GM12891 (cell line): ENCODE measurements around the gene PASK.

Source experiments
- POLR2A ChIP-seq: IDR thresholded peaks from 2 replicates; pipeline ENCODE4 v1.6.1; 2011; ENCODE audit warnings: low read depth, low read length, control low read depth
- SPI1 ChIP-seq: IDR thresholded peaks from 2 replicates; pipeline ENCODE4 v1.6.1; 2011; ENCODE audit warnings: low read depth, low read length, control low read depth
- TAF1 ChIP-seq: IDR thresholded peaks from 2 replicates; pipeline ENCODE4 v1.6.1; 2011; ENCODE audit warnings: low read depth, low read length, control low read depth

GRCh38 chr2:241114836-241115235 lies 34.4 kb downstream of the PASK start:
- TF ChIP-seq TAF1 = no peak
- TF ChIP-seq SPI1 = no peak
- no peak for TF ChIP-seq POLR2A
